C4-2B (cell line): ENCODE results near the gene HK2.
A peak's percentile ranks its signal among the peaks of the same experiment; 100 is the strongest.
"Not testable (repeated sequence)": the region's sequence is repeated elsewhere in the genome, so short reads cannot be mapped to it uniquely, and the experiment has no call there.

ENCODE experiments used
- H3K27ac ChIP-seq: fragments of 450-650 bp; 2 replicates; pipeline ENCODE4 v1.5.1; 2017
- ZFX ChIP-seq: fragments of 450-650 bp; IDR thresholded peaks from 2 replicates; pipeline ENCODE4 v1.6.1; 2017
- TF ChIP-seq, protein P1 (sequence below): fragments of 450-650 bp; conservative IDR thresholded peaks from 2 replicates; pipeline ENCODE4 v1.5.1; 2017; ENCODE audit warnings: mild to moderate bottlenecking

The HK2 gene

DNA sequence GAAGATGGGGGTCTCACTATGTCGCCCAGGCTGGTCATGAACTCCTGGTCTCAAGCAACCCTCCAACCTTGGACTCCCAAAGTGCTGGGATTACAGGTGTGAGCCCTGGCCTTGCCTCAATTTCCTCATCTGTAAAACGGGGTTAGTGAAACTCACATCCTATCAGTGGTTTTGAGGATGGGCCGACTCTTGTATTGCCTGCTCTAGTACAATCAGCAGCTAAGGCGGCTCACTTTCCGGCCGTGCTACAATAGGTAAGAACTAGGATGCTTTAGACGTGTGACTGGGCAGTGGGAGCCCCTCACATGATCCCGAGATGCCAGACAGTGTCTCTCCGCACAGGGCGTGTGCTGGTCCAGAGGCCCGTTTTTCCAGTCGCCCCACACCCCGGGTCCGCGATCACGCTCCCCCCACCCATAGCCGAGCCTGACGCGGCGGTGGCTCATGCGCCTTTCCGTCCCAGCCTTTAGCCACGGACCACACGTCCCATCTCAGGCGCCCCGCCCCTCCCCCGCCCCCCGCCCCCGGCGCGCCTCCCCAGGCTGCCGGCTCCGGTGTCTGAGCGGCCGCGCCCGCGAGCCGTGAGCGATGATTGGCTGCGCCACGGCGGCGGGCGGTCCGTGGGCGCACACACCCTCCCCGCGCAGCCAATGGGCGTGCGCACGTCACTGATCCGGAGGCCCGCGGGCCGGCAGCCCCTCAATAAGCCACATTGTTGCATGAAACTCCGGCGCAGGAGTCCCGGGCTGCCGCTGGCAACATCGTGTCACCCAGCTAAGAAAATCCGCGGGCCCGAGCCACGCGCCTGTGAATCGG, at the start of gene HK2:
Gene HK2 (plus strand): TSS at position 710 of the 816 bp plus-strand sequence. CDS start 454 bp downstream, outside the sequence.
- peak within 1 kb of the TSS; percentile 91 for H3K27ac ChIP-seq
- TF ChIP-seq, protein P1, sequence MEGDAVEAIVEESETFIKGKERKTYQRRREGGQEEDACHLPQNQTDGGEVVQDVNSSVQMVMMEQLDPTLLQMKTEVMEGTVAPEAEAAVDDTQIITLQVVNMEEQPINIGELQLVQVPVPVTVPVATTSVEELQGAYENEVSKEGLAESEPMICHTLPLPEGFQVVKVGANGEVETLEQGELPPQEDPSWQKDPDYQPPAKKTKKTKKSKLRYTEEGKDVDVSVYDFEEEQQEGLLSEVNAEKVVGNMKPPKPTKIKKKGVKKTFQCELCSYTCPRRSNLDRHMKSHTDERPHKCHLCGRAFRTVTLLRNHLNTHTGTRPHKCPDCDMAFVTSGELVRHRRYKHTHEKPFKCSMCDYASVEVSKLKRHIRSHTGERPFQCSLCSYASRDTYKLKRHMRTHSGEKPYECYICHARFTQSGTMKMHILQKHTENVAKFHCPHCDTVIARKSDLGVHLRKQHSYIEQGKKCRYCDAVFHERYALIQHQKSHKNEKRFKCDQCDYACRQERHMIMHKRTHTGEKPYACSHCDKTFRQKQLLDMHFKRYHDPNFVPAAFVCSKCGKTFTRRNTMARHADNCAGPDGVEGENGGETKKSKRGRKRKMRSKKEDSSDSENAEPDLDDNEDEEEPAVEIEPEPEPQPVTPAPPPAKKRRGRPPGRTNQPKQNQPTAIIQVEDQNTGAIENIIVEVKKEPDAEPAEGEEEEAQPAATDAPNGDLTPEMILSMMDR: no peak
- TF ChIP-seq ZFX: no peak

DNA sequence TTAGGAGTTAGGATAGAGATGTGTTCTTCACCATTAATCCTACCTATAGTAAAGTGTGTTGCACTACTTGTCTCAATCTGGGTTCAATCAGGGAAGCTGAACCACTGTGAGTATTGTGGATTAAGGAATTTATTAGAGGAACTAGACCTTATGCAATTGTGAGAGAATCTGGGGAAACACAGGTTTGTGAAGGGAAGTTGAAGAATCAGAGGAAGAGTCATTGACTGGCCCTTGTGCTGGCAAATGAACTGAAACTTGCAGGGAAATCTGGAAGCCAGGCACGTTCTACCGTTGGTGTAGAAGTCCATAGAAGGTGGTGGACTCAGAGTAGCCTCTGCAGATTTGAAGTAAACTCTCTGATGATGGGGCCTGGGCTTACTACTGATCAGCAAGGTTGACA, 44.7 kb upstream of the HK2 start:
- no peak for TF ChIP-seq ZFX
- TF ChIP-seq, protein P1: no peak
- no peak overlapping the region for H3K27ac ChIP-seq

DNA sequence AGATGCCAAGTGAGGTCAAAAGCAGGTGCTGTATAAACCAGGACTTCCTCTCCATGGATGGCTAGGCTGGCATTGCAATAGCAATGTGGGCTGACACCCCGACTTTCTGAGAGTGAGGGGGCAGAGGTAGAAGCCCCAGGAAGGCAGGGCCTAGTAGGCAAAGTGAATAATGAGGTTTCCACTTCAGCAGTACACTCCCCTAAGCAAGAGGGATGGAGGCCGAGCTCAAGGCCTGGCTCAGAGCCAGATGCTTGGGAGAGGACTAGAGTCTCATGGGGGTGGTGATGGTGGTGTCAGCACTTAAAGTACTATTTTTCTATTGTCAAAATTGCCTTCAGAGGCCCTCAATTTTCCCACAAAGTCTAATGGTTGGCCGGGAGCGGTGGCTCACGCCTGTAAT, 41.6 kb upstream of the HK2 start:
- no peak for TF ChIP-seq ZFX
- TF ChIP-seq, protein P1: no peak

DNA sequence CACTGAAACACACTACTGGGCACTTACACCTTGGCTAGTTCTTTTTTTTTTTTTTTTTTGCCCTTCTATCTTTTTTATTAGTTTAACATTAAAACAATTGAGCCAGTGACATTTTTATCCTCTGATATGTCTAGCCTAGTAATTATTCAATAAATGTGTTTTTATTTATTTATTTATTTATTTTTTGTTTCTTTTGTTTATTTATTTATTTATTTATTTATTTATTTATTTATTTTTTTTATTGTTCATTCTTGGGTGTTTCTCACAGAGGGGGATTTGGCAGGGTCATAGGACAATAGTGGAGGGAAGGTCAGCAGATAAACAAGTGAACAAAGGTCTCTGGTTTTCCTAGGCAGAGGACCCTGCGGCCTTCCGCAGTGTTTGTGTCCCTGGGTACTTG, 39.0 kb upstream of the HK2 start:
- not testable (repeated sequence) for H3K27ac ChIP-seq

More for the DNA sequence above, 41.6 kb upstream of the HK2 start:
- no peak overlapping the region for H3K27ac ChIP-seq

DNA sequence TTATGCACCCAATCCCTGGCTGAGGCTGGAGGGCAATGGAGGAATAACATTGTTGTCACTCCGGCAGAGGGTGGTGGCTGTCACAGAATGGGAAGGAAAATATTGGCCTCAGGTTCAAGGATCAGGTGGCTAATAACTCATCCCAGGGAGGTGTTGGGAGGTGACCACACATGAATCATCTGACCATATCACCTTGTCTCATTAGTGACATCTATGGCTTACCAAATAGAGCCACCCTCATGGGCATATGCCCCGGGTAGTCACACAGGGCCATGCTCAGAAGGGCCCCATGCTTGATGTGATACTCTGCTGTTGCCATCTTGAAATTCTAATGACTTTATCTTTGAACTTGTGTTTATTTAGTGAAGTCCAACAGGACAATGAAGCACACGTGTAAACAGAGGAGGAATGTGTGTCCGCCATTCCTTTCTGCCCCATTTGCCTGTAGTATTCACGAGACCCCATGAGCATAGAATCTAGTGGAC, 27.5 kb upstream of the HK2 start:
- H3K27ac ChIP-seq: no peak overlapping the region
- TF ChIP-seq, protein P1: no peak
- TF ChIP-seq ZFX: no peak

DNA sequence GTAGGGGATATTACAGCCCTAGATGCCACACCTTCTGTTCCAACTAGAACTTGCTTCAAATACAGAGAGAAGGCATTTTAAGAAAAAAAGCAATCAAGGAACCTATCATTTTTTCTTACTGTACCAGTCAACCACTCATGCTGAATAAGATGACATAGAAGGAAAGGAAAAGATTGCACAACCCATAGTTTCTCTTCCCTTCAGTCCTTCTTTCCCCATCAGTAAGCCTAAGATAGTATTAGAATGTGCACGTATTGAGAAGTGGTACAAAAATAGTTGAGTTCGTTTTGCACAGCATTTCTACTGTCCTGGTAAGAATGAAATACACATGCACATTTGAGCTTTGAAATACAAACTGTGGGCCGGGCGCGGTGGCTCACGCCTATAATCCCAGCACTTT, 27.0 kb upstream of the HK2 start:
- H3K27ac ChIP-seq: no peak overlapping the region
- TF ChIP-seq ZFX: no peak
- TF ChIP-seq, protein P1: no peak

DNA sequence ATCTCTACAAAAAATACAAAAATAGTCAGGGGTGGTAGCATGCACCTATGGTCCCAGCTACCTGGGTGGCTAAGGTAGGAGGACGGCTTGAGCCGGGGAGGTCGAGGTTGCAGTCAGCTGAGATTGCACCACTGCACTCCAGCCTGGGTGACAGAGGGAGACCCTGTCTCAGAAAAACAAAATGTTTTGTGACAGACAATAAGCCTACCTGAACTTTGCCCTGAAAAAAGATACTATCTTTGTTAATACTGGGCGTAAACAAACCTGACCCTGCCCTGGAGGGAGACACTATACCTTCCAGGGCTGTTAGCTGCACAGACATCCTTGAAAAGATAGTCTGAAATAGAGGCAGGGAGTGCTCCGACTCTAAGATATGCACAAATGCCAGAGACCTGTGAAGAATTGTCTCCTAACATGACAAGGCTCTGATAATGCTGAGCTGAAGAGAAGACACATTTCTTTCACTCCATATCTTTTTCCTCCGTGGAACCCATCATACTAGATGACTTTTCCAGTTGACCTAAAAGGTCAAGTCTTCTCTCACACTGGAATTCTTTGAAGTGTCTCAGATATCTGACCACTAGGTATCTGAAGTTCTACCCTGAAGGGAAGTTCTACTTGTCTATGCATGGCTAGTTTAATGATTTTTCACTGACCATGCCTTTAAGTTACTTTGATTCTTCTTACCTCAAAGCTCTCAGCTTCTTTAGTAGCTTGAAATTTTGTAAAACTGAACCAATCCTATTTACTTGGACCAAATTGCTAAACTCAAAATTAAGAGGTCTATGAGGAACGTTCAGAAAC, 20.9 kb upstream of the HK2 start:
- no peak overlapping the region for H3K27ac ChIP-seq
- TF ChIP-seq, protein P1: no peak
- TF ChIP-seq ZFX: no peak
